ENCODE results near the gene RPL23. TPM values are rescaled to one million over a fixed set of nuclear protein-coding genes. Genes with fewer than 3 reads are reported as not detected.
A peak's percentile ranks its signal among the peaks of the same experiment; 100 is the strongest.

Gene RPL23
- total RNA-seq: 1,000 to 10,000 TPM in 2 of 4 donors, 100 to 1,000 TPM in 2; 721 to 1,711 (median 1,283) TPM

DNA sequence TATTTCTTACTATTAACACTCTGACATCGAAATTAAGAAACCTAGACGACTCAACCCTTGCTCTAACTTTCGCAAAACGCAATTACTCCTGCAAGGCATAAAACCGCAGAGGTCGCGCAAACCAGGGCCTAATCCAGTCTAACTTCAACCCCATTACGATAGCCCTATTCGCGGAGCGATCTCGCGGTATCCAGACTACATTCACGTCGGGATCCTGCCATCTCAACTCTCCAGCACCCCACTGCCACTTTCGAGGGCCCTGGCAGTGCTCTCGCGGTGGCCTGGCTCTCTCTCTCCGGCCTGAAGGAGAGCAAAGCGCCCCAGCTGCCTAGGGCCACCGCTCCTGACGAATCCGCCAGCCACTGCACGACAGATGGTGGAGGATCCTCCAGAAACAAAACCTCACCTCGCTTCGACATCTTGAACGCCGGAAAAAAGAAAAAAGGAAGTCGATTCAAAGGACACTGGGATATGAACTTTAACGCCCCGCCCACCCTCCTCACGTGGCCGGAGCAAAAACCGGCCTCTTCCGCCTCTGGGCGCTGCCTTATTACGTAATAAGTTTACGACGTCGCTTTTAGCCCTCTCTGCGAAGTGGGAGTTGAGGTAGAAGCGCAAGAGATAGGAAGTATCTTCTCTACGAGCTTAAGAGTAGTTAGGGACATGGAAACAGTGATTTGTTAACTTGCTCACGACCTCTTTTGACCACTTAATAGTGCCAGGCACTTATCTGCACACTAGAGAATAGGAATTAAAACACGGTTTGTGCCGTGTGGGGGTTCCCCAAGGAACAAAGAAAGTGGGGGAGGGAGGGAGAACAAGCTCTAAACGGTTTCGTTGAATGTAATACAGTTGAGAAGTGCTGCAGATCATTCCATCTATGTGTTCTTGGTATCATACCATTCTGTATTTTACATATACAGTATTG is at the start of gene RPL23:
Gene RPL23, minus strand, starts transcription at position 430 of the 928 bp plus-strand sequence. Its CDS starts 11 bp downstream, at position 419.
- Histone ChIP-seq H3K9me3 (no peaks in the 10 kb centered on the region), H3K4me3 (peak within 1 kb of the TSS; percentile 56 to 65 (median 60)), H3K4me1 (peaks cover 16 to 34% (median 32%) of the 10 kb centered on the region in 4 donors), H3K27ac (replicated peaks in 1 of 4) (peak within 1 kb of the TSS; percentile 90 to 95 (median 92)), H3K27me3 (no peaks in the 10 kb centered on the region), H3K36me3 (peaks cover 24 to 43% (median 41%) of the 10 kb centered on the region in 4 donors)
- WGBS: 0% methylated on average over 28 of the region's 48 CpGs
- TF ChIP-seq POLR2A (IDR thresholded peaks at IDR 0.05; ENCODE audit: low read depth) (peak; percentile 68), EP300 (IDR thresholded peaks at IDR 0.05) (no peak), POLR2AphosphoS5 (IDR thresholded peaks at IDR 0.05) (peak; percentile 98 to 99)
- TF ChIP-seq, protein P1, sequence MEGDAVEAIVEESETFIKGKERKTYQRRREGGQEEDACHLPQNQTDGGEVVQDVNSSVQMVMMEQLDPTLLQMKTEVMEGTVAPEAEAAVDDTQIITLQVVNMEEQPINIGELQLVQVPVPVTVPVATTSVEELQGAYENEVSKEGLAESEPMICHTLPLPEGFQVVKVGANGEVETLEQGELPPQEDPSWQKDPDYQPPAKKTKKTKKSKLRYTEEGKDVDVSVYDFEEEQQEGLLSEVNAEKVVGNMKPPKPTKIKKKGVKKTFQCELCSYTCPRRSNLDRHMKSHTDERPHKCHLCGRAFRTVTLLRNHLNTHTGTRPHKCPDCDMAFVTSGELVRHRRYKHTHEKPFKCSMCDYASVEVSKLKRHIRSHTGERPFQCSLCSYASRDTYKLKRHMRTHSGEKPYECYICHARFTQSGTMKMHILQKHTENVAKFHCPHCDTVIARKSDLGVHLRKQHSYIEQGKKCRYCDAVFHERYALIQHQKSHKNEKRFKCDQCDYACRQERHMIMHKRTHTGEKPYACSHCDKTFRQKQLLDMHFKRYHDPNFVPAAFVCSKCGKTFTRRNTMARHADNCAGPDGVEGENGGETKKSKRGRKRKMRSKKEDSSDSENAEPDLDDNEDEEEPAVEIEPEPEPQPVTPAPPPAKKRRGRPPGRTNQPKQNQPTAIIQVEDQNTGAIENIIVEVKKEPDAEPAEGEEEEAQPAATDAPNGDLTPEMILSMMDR (IDR thresholded peaks at IDR 0.05): no peak
- DNase-seq (ENCODE audit: extremely low spot score): peak; percentile 99
- intact Hi-C loops (cut with DNase I): loop anchor here (2.0 kb wide), 1 partner anchor 29 kb away; the partner anchor contains the start of gene CWC25

- Histone ChIP-seq H3K4me1 (peaks cover 71 to 79% (median 76%) of the 10 kb centered on the region in 4 donors), H3K9me3 (no peaks in the 10 kb centered on the region), H3K4me3 (no peak overlapping the region), H3K36me3 (peaks cover 22 to 64% (median 50%) of the 10 kb centered on the region in 4 donors), H3K27me3 (no peaks in the 10 kb centered on the region), H3K27ac (replicated peaks in 1 of 4) (peak overlapping the region; percentile 39 to 62 (median 48))
- intact Hi-C loops (cut with DNase I): no loop called here
- no peak for DNase-seq (ENCODE audit: extremely low spot score)
- TF ChIP-seq POLR2A (IDR thresholded peaks at IDR 0.05; ENCODE audit: low read depth): no peak
- no peak for TF ChIP-seq EP300 (IDR thresholded peaks at IDR 0.05)
- TF ChIP-seq, protein P1 (IDR thresholded peaks at IDR 0.05): no peak
- no peak for TF ChIP-seq POLR2AphosphoS5 (IDR thresholded peaks at IDR 0.05)
- 22% methylated on average over 10 of the region's 10 CpGs for WGBS
These were observed 47.6 kb upstream of the RPL23 start for GRCh38 chr17:38900978-38901656.

GRCh38 chr17:38899421-38899820 is 45.9 kb upstream of the RPL23 start:
- WGBS: 66% methylated on average over 4 of the region's 5 CpGs
- Histone ChIP-seq H3K27me3 (no peaks in the 10 kb centered on the region), H3K4me3 (no peak overlapping the region), H3K36me3 (peaks cover 22 to 69% (median 60%) of the 10 kb centered on the region in 4 donors), H3K9me3 (no peaks in the 10 kb centered on the region), H3K27ac (replicated peaks in 1 of 4) (peak overlapping the region; percentile 67 to 77 (median 72)), H3K4me1 (peaks cover 77 to 89% (median 83%) of the 10 kb centered on the region in 4 donors)
- intact Hi-C loops (cut with DNase I): no loop called here
- TF ChIP-seq POLR2AphosphoS5 (IDR thresholded peaks at IDR 0.05): no peak
- TF ChIP-seq POLR2A (IDR thresholded peaks at IDR 0.05; ENCODE audit: low read depth): no peak
- TF ChIP-seq, protein P1 (IDR thresholded peaks at IDR 0.05): no peak
- no peak for TF ChIP-seq EP300 (IDR thresholded peaks at IDR 0.05)
- no peak for DNase-seq (ENCODE audit: extremely low spot score)

DNA sequence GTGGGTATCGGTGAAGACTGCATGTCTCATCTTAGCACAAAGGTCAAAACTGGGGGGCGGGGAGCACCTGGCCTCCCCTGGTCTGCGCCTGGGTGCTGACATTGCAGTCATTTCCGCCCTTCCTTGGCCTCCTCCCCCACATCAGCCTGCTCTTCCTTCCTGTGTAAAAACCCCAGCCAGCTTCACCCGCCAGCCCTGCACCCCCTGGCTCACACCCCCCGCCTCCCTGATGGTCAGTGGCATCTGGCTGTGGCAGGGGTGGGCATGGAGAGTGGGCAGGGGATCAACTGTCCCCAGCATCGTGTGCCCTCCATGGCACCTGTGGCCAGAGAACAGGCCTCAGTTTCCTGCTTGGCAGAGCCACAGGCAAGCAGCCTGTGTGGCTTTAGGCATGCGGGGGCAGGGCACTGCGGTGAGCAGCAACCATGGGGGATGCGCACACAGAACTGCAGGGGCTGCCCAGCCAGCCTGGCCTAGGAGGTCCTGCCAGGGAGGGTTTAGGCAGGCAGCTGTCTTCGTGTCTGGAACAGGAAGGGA is 45.4 kb upstream of the RPL23 start:
- Histone ChIP-seq H3K27me3 (no peaks in the 10 kb centered on the region), H3K4me1 (peaks cover 82 to 94% (median 88%) of the 10 kb centered on the region in 4 donors), H3K36me3 (peaks cover 21 to 67% (median 60%) of the 10 kb centered on the region in 4 donors), H3K4me3 (no peak overlapping the region), H3K27ac (replicated peaks in 1 of 4) (peak overlapping the region; percentile 67 to 77 (median 72)), H3K9me3 (no peaks in the 10 kb centered on the region)
- intact Hi-C loops (cut with DNase I): no loop called here
- DNase-seq (ENCODE audit: extremely low spot score): no peak
- TF ChIP-seq POLR2A (IDR thresholded peaks at IDR 0.05; ENCODE audit: low read depth): no peak
- TF ChIP-seq, protein P1 (IDR thresholded peaks at IDR 0.05): no peak
- TF ChIP-seq POLR2AphosphoS5 (IDR thresholded peaks at IDR 0.05): no peak
- no peak for TF ChIP-seq EP300 (IDR thresholded peaks at IDR 0.05)
- WGBS: 58% methylated on average over 7 of the region's 11 CpGs
